ENCODE measurements around the gene PTPN4. TPM values are rescaled to one million over a fixed set of nuclear protein-coding genes. Genes with fewer than 3 reads are reported as not detected.
"Not testable (repeated sequence)": the region's sequence is repeated elsewhere in the genome, so short reads cannot be mapped to it uniquely, and the experiment has no call there.

The PTPN4 gene
- total and polyA plus RNA-seq, 2 experiments from 2014 or later, result 41.6 to 90.4 TPM

- no peak for TF ChIP-seq ZNF462 (CRISPR knock-in tag; IDR thresholded peaks at IDR 0.05)
These were observed 41.3 kb downstream of the PTPN4 start (continued) for GRCh38 chr2:119801040-119801439.

GRCh38 chr2:119801989-119802388, 42.3 kb downstream of the PTPN4 start:
- not testable (repeated sequence) for H4K20me1 ChIP-seq (replicated peaks; ENCODE audit: insufficient read depth); H3F3A ChIP-seq (replicated peaks; ENCODE audit: low read depth); H3K27me3 ChIP-seq (ENCODE audit: insufficient read depth); H3K36me3 ChIP-seq (ENCODE audit: insufficient read depth); H3K4me3 ChIP-seq; H3K27me3 Mint-ChIP-seq (ENCODE audit: insufficient read depth, low read depth, poor library complexity); H3K9me2 ChIP-seq (ENCODE audit: insufficient read depth); H3K4me3 Mint-ChIP-seq; H2AFZ ChIP-seq
- peak overlapping the region; percentile 40; the same call in 1 of the 2 replicates for H3K27ac ChIP-seq (ENCODE audit: low read depth)
- peaks cover 42% of the 10 kb centered on the region for H3K4me1 ChIP-seq (ENCODE audit: insufficient read depth)
- H3K9me3 Mint-ChIP-seq, result peaks cover 24% of the 10 kb centered on the region
- peaks cover 34% of the 10 kb centered on the region for H3K36me3 Mint-ChIP-seq (ENCODE audit: low read depth)
- ATAC-seq (peak; percentile 97), DNase-seq (ENCODE audit: low spot score) (peak; percentile 37)
- peak overlapping the region; percentile 81 for H3K27ac Mint-ChIP-seq
- H3K79me2 ChIP-seq (replicated peaks; ENCODE audit: insufficient read depth), result peaks cover 100% of the 10 kb centered on the region
- H3K4me2 ChIP-seq, result 0 out of 2 replicates have a peak overlapping the region, but pooled peaks have one; percentile 17
- H3K4me1 Mint-ChIP-seq, result peaks cover 76% of the 10 kb centered on the region

- peaks cover 100% of the 10 kb centered on the region for H3K79me2 ChIP-seq (replicated peaks; ENCODE audit: insufficient read depth)
- no peaks in the 10 kb centered on the region for H3K36me3 ChIP-seq (ENCODE audit: insufficient read depth)
- no peaks in the 10 kb centered on the region for H3F3A ChIP-seq (replicated peaks; ENCODE audit: low read depth)
- H3K9me3 Mint-ChIP-seq, result peaks cover 24% of the 10 kb centered on the region
- no peak overlapping the region for H2AFZ ChIP-seq
- no peaks in the 10 kb centered on the region for H3K9me2 ChIP-seq (ENCODE audit: insufficient read depth)
- peaks cover 37% of the 10 kb centered on the region for H3K36me3 Mint-ChIP-seq (ENCODE audit: low read depth)
- H3K4me2 ChIP-seq, result 0 out of 2 replicates have a peak overlapping the region, but pooled peaks have one; percentile 17
- no peak for DNase-seq (ENCODE audit: low spot score)
- H3K27me3 ChIP-seq (ENCODE audit: insufficient read depth), result no peaks in the 10 kb centered on the region
- H3K27ac Mint-ChIP-seq, result peak overlapping the region; percentile 81; the same call in 1 of the 2 replicates
- ATAC-seq, result no peak
- peaks cover 47% of the 10 kb centered on the region for H3K4me1 ChIP-seq (ENCODE audit: insufficient read depth)
- no peak overlapping the region for H3K4me3 Mint-ChIP-seq
- peaks cover 79% of the 10 kb centered on the region for H3K4me1 Mint-ChIP-seq
- H3K4me3 ChIP-seq, result no peak overlapping the region
- no peak overlapping the region for H3K27ac ChIP-seq (ENCODE audit: low read depth)
- peaks cover 9% of the 10 kb centered on the region for H3K27me3 Mint-ChIP-seq (ENCODE audit: insufficient read depth, low read depth, poor library complexity)
- peaks cover 2% of the 10 kb centered on the region; the same call in 1 of the 2 replicates for H4K20me1 ChIP-seq (replicated peaks; ENCODE audit: insufficient read depth)
- no peak for TF ChIP-seq CREB1 (CRISPR knock-in tag; IDR thresholded peaks at IDR 0.05; ENCODE audit: low read depth)
- no peak for TF ChIP-seq ZNF114 (CRISPR knock-in tag; IDR thresholded peaks at IDR 0.05)
- no peak for TF ChIP-seq EZH2 (IDR thresholded peaks at IDR 0.05; ENCODE audit: low read depth, unreplicated experiment)
- no peak for TF ChIP-seq EZH2phosphoT487 (IDR thresholded peaks at IDR 0.05; ENCODE audit: unreplicated experiment)
- no peak for TF ChIP-seq CTCF (conservative IDR thresholded peaks at IDR 0.05; ENCODE audit: low read depth in 2 of 2)
- no peak for TF ChIP-seq NANOG (IDR thresholded peaks at IDR 0.05; ENCODE audit: borderline replicate concordance)
- TF ChIP-seq ETS1 (IDR thresholded peaks at IDR 0.05), result no peak
These were observed 43.4 kb downstream of the PTPN4 start for GRCh38 chr2:119803101-119803500.

All from GM23338 (cell line).